ENCODE results near the gene VSIG10L. TPM values are rescaled to one million over a fixed set of nuclear protein-coding genes. Genes with fewer than 3 reads are reported as not detected.

VSIG10L gene
- total RNA-seq, 1 experiment from 2014 or later, result 3.5 TPM

- no peak overlapping the region for H3K4me2 ChIP-seq (ENCODE audit: low read length)
- H3K36me3 ChIP-seq (ENCODE audit: low read depth, low read length), result peaks cover 2% of the 10 kb centered on the region; the same call in 1 of the 2 replicates
- H3K27me3 ChIP-seq (ENCODE audit: low read length), result no peaks in the 10 kb centered on the region
- ATAC-seq (no peak), DNase-seq (no peak)
- H3K4me3 ChIP-seq (ENCODE audit: low read length), result no peak overlapping the region
- H3F3A ChIP-seq (ENCODE audit: low read length, unreplicated experiment), result no peaks in the 10 kb centered on the region
- no peaks in the 10 kb centered on the region for H3K9me3 ChIP-seq (ENCODE audit: low read length)
- H3K9me2 ChIP-seq (replicated peaks; ENCODE audit: low read length), result no peaks in the 10 kb centered on the region
- H4K20me1 ChIP-seq (ENCODE audit: low read length), result no peaks in the 10 kb centered on the region
- no peak for TF ChIP-seq EZH2 (IDR thresholded peaks at IDR 0.05; ENCODE audit: low read length, unreplicated experiment)
- TF ChIP-seq, protein P1, sequence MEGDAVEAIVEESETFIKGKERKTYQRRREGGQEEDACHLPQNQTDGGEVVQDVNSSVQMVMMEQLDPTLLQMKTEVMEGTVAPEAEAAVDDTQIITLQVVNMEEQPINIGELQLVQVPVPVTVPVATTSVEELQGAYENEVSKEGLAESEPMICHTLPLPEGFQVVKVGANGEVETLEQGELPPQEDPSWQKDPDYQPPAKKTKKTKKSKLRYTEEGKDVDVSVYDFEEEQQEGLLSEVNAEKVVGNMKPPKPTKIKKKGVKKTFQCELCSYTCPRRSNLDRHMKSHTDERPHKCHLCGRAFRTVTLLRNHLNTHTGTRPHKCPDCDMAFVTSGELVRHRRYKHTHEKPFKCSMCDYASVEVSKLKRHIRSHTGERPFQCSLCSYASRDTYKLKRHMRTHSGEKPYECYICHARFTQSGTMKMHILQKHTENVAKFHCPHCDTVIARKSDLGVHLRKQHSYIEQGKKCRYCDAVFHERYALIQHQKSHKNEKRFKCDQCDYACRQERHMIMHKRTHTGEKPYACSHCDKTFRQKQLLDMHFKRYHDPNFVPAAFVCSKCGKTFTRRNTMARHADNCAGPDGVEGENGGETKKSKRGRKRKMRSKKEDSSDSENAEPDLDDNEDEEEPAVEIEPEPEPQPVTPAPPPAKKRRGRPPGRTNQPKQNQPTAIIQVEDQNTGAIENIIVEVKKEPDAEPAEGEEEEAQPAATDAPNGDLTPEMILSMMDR (conservative IDR thresholded peaks at IDR 0.05; ENCODE audit: low read depth, low read length), result no peak
- TF ChIP-seq EZH2phosphoT487 (IDR thresholded peaks at IDR 0.05; ENCODE audit: borderline replicate concordance, low read length), result no peak
- CTCF ChIA-PET, result no interaction called here
- BruUV-seq (replicated peaks), result no TSS peak
- H3K79me2 ChIP-seq (ENCODE audit: low read length), result peaks cover 37% of the 10 kb centered on the region
- POLR2A ChIA-PET (ENCODE audit: unreplicated experiment), result interaction anchor here (0.7 kb wide), 1 partner anchor 20 kb away, joined by 16 read pairs; no protein-coding TSS in a partner anchor
- no peak overlapping the region for H3K27ac ChIP-seq (ENCODE audit: low read length)
- peaks cover 30% of the 10 kb centered on the region for H3K4me1 ChIP-seq (ENCODE audit: insufficient read depth, low read length)
- no peak overlapping the region for H3K9ac ChIP-seq (ENCODE audit: low read length)
- intact Hi-C loops (cut with micrococcal nuclease), result no loop called here
- no peak overlapping the region for H2AFZ ChIP-seq (ENCODE audit: low read length)
Observed at GRCh38 chr19:51357952-51358351, 16.0 kb upstream of the VSIG10L start.

GRCh38 chr19:51356159-51356801, 14.3 kb upstream of the VSIG10L start:
- Histone ChIP-seq H3K36me3 (ENCODE audit: low read depth, low read length) (peaks cover 12% of the 10 kb centered on the region), H3K4me3 (ENCODE audit: low read length) (no peak overlapping the region), H3K27me3 (ENCODE audit: low read length) (no peaks in the 10 kb centered on the region), H3K9me3 (ENCODE audit: low read length) (no peaks in the 10 kb centered on the region), H3K9ac (ENCODE audit: low read length) (no peak overlapping the region), H3K4me1 (ENCODE audit: insufficient read depth, low read length) (peaks cover 18% of the 10 kb centered on the region), H3F3A (ENCODE audit: low read length, unreplicated experiment) (no peaks in the 10 kb centered on the region), H3K79me2 (ENCODE audit: low read length) (peaks cover 20% of the 10 kb centered on the region), H3K4me2 (ENCODE audit: low read length) (no peak overlapping the region), H2AFZ (ENCODE audit: low read length) (no peak overlapping the region), H4K20me1 (ENCODE audit: low read length) (no peaks in the 10 kb centered on the region), H3K9me2 (replicated peaks; ENCODE audit: low read length) (no peaks in the 10 kb centered on the region), H3K27ac (ENCODE audit: low read length) (no peak overlapping the region)
- no peak for DNase-seq
- ChIA-PET CTCF (no interaction called here), POLR2A (ENCODE audit: unreplicated experiment) (no interaction called here)
- intact Hi-C loops (cut with micrococcal nuclease), result no loop called here
- no peak for TF ChIP-seq EZH2phosphoT487 (IDR thresholded peaks at IDR 0.05; ENCODE audit: borderline replicate concordance, low read length)
- no peak for TF ChIP-seq EZH2 (IDR thresholded peaks at IDR 0.05; ENCODE audit: low read length, unreplicated experiment)
- TF ChIP-seq, protein P1 (conservative IDR thresholded peaks at IDR 0.05; ENCODE audit: low read depth, low read length), result no peak
- no TSS peak for BruUV-seq (replicated peaks)
- no peak for ATAC-seq

- ATAC-seq (no peak), DNase-seq (no peak)
- H4K20me1 ChIP-seq (ENCODE audit: low read length), result no peaks in the 10 kb centered on the region
- POLR2A ChIA-PET (ENCODE audit: unreplicated experiment), result interaction anchor here (0.7 kb wide), 1 partner anchor 1425 kb away, joined by 5 read pairs; no protein-coding TSS in a partner anchor
- H3K4me2 ChIP-seq (ENCODE audit: low read length), result no peak overlapping the region
- H3K4me1 ChIP-seq (ENCODE audit: insufficient read depth, low read length), result peaks cover 21% of the 10 kb centered on the region
- H3K27me3 ChIP-seq (ENCODE audit: low read length), result no peaks in the 10 kb centered on the region
- CTCF ChIA-PET, result no interaction called here
- no peak overlapping the region for H3K27ac ChIP-seq (ENCODE audit: low read length)
- no peak overlapping the region for H3K9ac ChIP-seq (ENCODE audit: low read length)
- intact Hi-C loops (cut with micrococcal nuclease), result no loop called here
- no peak overlapping the region for H3K4me3 ChIP-seq (ENCODE audit: low read length)
- no peaks in the 10 kb centered on the region for H3K9me3 ChIP-seq (ENCODE audit: low read length)
- 0 out of 2 replicates have a peak, but pooled peaks cover 13% of the 10 kb centered on the region for H3K79me2 ChIP-seq (ENCODE audit: low read length)
- H3K9me2 ChIP-seq (replicated peaks; ENCODE audit: low read length), result no peaks in the 10 kb centered on the region
- peaks cover 24% of the 10 kb centered on the region for H3K36me3 ChIP-seq (ENCODE audit: low read depth, low read length)
- H2AFZ ChIP-seq (ENCODE audit: low read length), result no peak overlapping the region
- TF ChIP-seq EZH2 (IDR thresholded peaks at IDR 0.05; ENCODE audit: low read length, unreplicated experiment), result no peak
- TF ChIP-seq, protein P1 (conservative IDR thresholded peaks at IDR 0.05; ENCODE audit: low read depth, low read length), result no peak
- no peak for TF ChIP-seq EZH2phosphoT487 (IDR thresholded peaks at IDR 0.05; ENCODE audit: borderline replicate concordance, low read length)
- BruUV-seq (replicated peaks), result no TSS peak
- H3F3A ChIP-seq (ENCODE audit: low read length, unreplicated experiment), result no peaks in the 10 kb centered on the region
Observed at GRCh38 chr19:51354742-51355148, 12.8 kb upstream of the VSIG10L start.
